Muscle layer of duodenum (tissue), 2 donors: ENCODE data around the gene LINC00632.

Experiments used
- H3K27ac ChIP-seq: one replicate; pipeline ENCODE4 v1.7.0; 2013; ENCODE audit warnings: mild to moderate bottlenecking, low read length
- H3K27me3 ChIP-seq: one replicate; pipeline ENCODE4 v1.7.0; 2013; ENCODE audit warnings: low read depth, mild to moderate bottlenecking, control low read depth, low read length
- H3K36me3 ChIP-seq, 2 donors: one replicate each; pipeline ENCODE4 v1.7.0; 2013; ENCODE audit warnings: low read length in 2 of 2, control low read depth in 1 of 2, mild to moderate bottlenecking in 1 of 2; ENCODE audit not compliant: insufficient read depth in 2 of 2, control insufficient read depth in 1 of 2
- H3K4me1 ChIP-seq, 2 donors: one replicate each; pipeline ENCODE4 v1.7.0; 2013; ENCODE audit warnings: low read length in 2 of 2, mild to moderate bottlenecking in 2 of 2, control low read depth in 1 of 2, moderate library complexity in 1 of 2; ENCODE audit not compliant: insufficient read depth in 2 of 2, control insufficient read depth in 1 of 2
- H3K4me3 ChIP-seq, 2 donors: one replicate each; pipeline ENCODE4 v1.7.0; 2013; ENCODE audit warnings: low read length in 2 of 2, low read depth in 1 of 2, mild to moderate bottlenecking in 1 of 2
- H3K9me3 ChIP-seq, 2 donors: one replicate each; pipeline ENCODE4 v1.7.0; 2013; ENCODE audit warnings: low read length in 2 of 2, control low read depth in 1 of 2, mild to moderate bottlenecking in 1 of 2; ENCODE audit not compliant: control insufficient read depth in 1 of 2
- donor health status: healthy.

LINC00632 gene

GRCh38 chrX:140822861-140823260 is 113.3 kb downstream of the LINC00632 start:
- H3K4me1 ChIP-seq: no peaks in the 10 kb centered on the region
- H3K4me3 ChIP-seq: no peak overlapping the region
- H3K27me3 ChIP-seq: no peaks in the 10 kb centered on the region
- H3K36me3 ChIP-seq: no peaks in the 10 kb centered on the region
- H3K9me3 ChIP-seq: no peaks in the 10 kb centered on the region
- no peak overlapping the region for H3K27ac ChIP-seq

GRCh38 chrX:140836874-140837273 is 127.3 kb downstream of the LINC00632 start:
- no peaks in the 10 kb centered on the region for H3K9me3 ChIP-seq
- H3K36me3 ChIP-seq: no peaks in the 10 kb centered on the region
- no peak overlapping the region for H3K27ac ChIP-seq
- H3K27me3 ChIP-seq: no peaks in the 10 kb centered on the region
- no peak overlapping the region for H3K4me3 ChIP-seq
- H3K4me1 ChIP-seq: no peaks in the 10 kb centered on the region
